ENCODE data around the gene DNAJC18. TPM values are rescaled to one million over a fixed set of nuclear protein-coding genes. Genes with fewer than 3 reads are reported as not detected.

The DNAJC18 gene
- total RNA-seq, 3 donors from 2014 or later = 5.4 to 9.5 (median 7.6) TPM

GRCh38 chr5:139468421-139468931, 29.2 kb upstream of the DNAJC18 start:
- TF ChIP-seq POLR2A (IDR thresholded peaks at IDR 0.05) (no peak), POLR2AphosphoS5 (IDR thresholded peaks at IDR 0.05) (no peak), CTCF (IDR thresholded peaks at IDR 0.05) (no peak)
- no peaks in the 10 kb centered on the region for H3K36me3 ChIP-seq
- H3K4me1 ChIP-seq = no peaks in the 10 kb centered on the region
- no peak overlapping the region for H3K4me3 ChIP-seq
- H3K27ac ChIP-seq = no peak overlapping the region
- H3K27me3 ChIP-seq = no peaks in the 10 kb centered on the region
- H3K9me3 ChIP-seq = no peaks in the 10 kb centered on the region
- DNase-seq (ENCODE audit: low spot score in 2 of 2) = no peak
- intact Hi-C loops (cut with DNase I; ENCODE audit: low total_unique reads) = loop anchor here (2.0 kb wide), 1 partner anchor 62 kb away; no protein-coding TSS in a partner anchor

GRCh38 chr5:139462586-139463276, 23.4 kb upstream of the DNAJC18 start, which contains the start of gene ECSCR:
Gene ECSCR, minus strand, starts transcription at chr5:139462743. Its CDS starts 73 bp downstream, at chr5:139462670.
- Histone ChIP-seq H3K27ac (peak within 1 kb of the TSS; percentile 34 to 70), H3K27me3 (no peaks in the 10 kb centered on the region), H3K4me3 (peak within 1 kb of the TSS; percentile 26 to 51 (median 32)), H3K9me3 (no peaks in the 10 kb centered on the region), H3K36me3 (no peaks in the 10 kb centered on the region), H3K4me1 (no peaks in the 10 kb centered on the region)
- intact Hi-C loops (cut with DNase I; ENCODE audit: low total_unique reads) = no loop called here
- DNase-seq (ENCODE audit: low spot score in 2 of 2) = no peak
- TF ChIP-seq CTCF (IDR thresholded peaks at IDR 0.05) (no peak), POLR2A (IDR thresholded peaks at IDR 0.05) (no peak), POLR2AphosphoS5 (IDR thresholded peaks at IDR 0.05) (no peak)

- Histone ChIP-seq H3K27ac (peak overlapping the region; percentile 34 to 70), H3K27me3 (no peaks in the 10 kb centered on the region), H3K9me3 (no peaks in the 10 kb centered on the region), H3K4me3 (peak overlapping the region; percentile 26 to 51 (median 32)), H3K4me1 (no peaks in the 10 kb centered on the region), H3K36me3 (no peaks in the 10 kb centered on the region)
- no peak for TF ChIP-seq CTCF (IDR thresholded peaks at IDR 0.05)
- no peak for TF ChIP-seq POLR2A (IDR thresholded peaks at IDR 0.05)
- TF ChIP-seq POLR2AphosphoS5 (IDR thresholded peaks at IDR 0.05) = no peak
- intact Hi-C loops (cut with DNase I; ENCODE audit: low total_unique reads) = no loop called here
- DNase-seq (ENCODE audit: low spot score in 2 of 2) = no peak
These were observed 22.4 kb upstream of the DNAJC18 start for GRCh38 chr5:139461698-139462097.

- Histone ChIP-seq H3K9me3 (no peaks in the 10 kb centered on the region), H3K27ac (peak overlapping the region in 1 of 2 donors; percentile 70), H3K27me3 (no peaks in the 10 kb centered on the region), H3K4me1 (no peaks in the 10 kb centered on the region), H3K4me3 (peak overlapping the region; percentile 26 to 51 (median 32)), H3K36me3 (no peaks in the 10 kb centered on the region)
- intact Hi-C loops (cut with DNase I; ENCODE audit: low total_unique reads) = no loop called here
- no peak for TF ChIP-seq POLR2A (IDR thresholded peaks at IDR 0.05)
- no peak for TF ChIP-seq CTCF (IDR thresholded peaks at IDR 0.05)
- TF ChIP-seq POLR2AphosphoS5 (IDR thresholded peaks at IDR 0.05) = no peak
- DNase-seq (ENCODE audit: low spot score in 2 of 2) = no peak
These were observed 21.9 kb upstream of the DNAJC18 start for GRCh38 chr5:139461176-139461575.

- H3K4me1 ChIP-seq = no peaks in the 10 kb centered on the region
- intact Hi-C loops (cut with DNase I; ENCODE audit: low total_unique reads) = no loop called here
- H3K4me3 ChIP-seq = no peak overlapping the region
- H3K36me3 ChIP-seq = no peaks in the 10 kb centered on the region
- H3K27ac ChIP-seq = peak overlapping the region in 1 of 2 donors; percentile 28
- no peak for TF ChIP-seq POLR2A (IDR thresholded peaks at IDR 0.05)
- TF ChIP-seq POLR2AphosphoS5 (IDR thresholded peaks at IDR 0.05) = no peak
- no peak for TF ChIP-seq CTCF (IDR thresholded peaks at IDR 0.05)
- no peaks in the 10 kb centered on the region for H3K27me3 ChIP-seq
- no peaks in the 10 kb centered on the region for H3K9me3 ChIP-seq
- DNase-seq (ENCODE audit: low spot score in 2 of 2) = no peak
These were observed 21.1 kb upstream of the DNAJC18 start for GRCh38 chr5:139460455-139460854.

All from breast epithelium (tissue), 4 donors.